ENCODE data around the gene SAPCD1. TPM values are rescaled to one million over a fixed set of nuclear protein-coding genes. Genes with fewer than 3 reads are reported as not detected.
A peak's percentile ranks its signal among the peaks of the same experiment; 100 is the strongest.

SAPCD1 gene
- total RNA-seq, 1 experiment from 2014 or later: 3.2 TPM

DNA sequence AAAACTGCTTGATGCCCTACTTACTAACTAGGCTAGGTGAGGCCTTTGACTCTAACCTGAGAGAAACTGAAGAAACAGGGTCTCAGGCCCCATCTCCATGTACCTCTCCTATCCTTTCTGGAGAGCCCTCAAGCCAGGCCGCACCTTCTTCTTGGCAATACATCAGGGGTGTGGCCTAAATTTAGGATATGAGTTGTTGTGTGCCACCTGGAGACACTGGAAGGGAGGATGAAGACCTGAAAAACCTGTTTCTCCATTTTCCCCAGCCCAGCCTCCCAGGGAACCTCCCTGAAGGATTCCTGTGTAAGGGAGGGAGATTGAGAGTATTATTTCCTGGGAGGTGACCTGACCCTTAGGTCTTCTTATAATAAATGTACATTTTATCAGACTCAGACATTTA is 44.2 kb upstream of the SAPCD1 start:
- no peak overlapping the region for H3K27ac ChIP-seq (ENCODE audit: insufficient read length, low read depth, low read length)
- H3K4ac ChIP-seq (ENCODE audit: low read depth, low read length): no peak overlapping the region
- Mint-ChIP-seq H3K36me3 (ENCODE audit: insufficient read depth in 1 of 3, low read depth in 3 of 3) (no peaks in the 10 kb centered on the region), H3K27me3 (ENCODE audit: low read depth) (no peaks in the 10 kb centered on the region), H3K4me3 (0 out of 5 replicates have a peak overlapping the region, but pooled peaks of 1 of the 2 experiments have one; percentile 13), H3K27ac (peak overlapping the region in 1 of 3 experiments; percentile 90; a peak in 4 of 7 replicates), H3K9me3 (no peaks in the 10 kb centered on the region), H3K4me1 (peaks cover 34 to 44% of the 10 kb centered on the region in 2 experiments)
- peak; percentile 55 for DNase-seq
- no peak overlapping the region for H2BK20ac ChIP-seq (ENCODE audit: low read depth, low read length, poor library complexity, severe bottlenecking)
- H4K8ac ChIP-seq (replicated peaks; ENCODE audit: insufficient read length, low read depth, low read length): no peak overlapping the region
- H3K56ac ChIP-seq (ENCODE audit: insufficient read length, low read depth, low read length): no peak overlapping the region
- H3K18ac ChIP-seq (ENCODE audit: insufficient read length, low read depth, low read length): no peak overlapping the region
- H4K20me1 ChIP-seq (ENCODE audit: control insufficient read depth, insufficient read depth, insufficient read length): no peaks in the 10 kb centered on the region
- H3K23ac ChIP-seq (ENCODE audit: insufficient read length, low read depth, low read length): no peak overlapping the region
- no peaks in the 10 kb centered on the region for H3K9me3 ChIP-seq (ENCODE audit: control insufficient read depth, low read depth, low read length)
- H3K14ac ChIP-seq (ENCODE audit: insufficient read depth, low read length): no peak overlapping the region
- H3K27me3 ChIP-seq (ENCODE audit: insufficient read depth, low read length): no peaks in the 10 kb centered on the region
- no peaks in the 10 kb centered on the region for H3K23me2 ChIP-seq (ENCODE audit: insufficient read length, low read depth, low read length, poor library complexity, severe bottlenecking)
- no peak overlapping the region for H3T11ph ChIP-seq (ENCODE audit: low read length)
- no peak overlapping the region for H2AK5ac ChIP-seq (ENCODE audit: insufficient read length, low read length)
- H3K79me2 ChIP-seq (ENCODE audit: insufficient read depth, low read length): no peaks in the 10 kb centered on the region
- no peak overlapping the region for H2BK12ac ChIP-seq (ENCODE audit: insufficient read length, low read depth, low read length)
- no peak overlapping the region for H4K91ac ChIP-seq (ENCODE audit: insufficient read length, low read depth, low read length)
- H2BK5ac ChIP-seq (ENCODE audit: insufficient read length, low read length): no peak overlapping the region
- no peak overlapping the region for H2BK15ac ChIP-seq (ENCODE audit: low read depth, low read length)
- no peak overlapping the region for H2BK120ac ChIP-seq (ENCODE audit: low read depth, low read length, poor library complexity, severe bottlenecking)
- peaks cover 10% of the 10 kb centered on the region; the same call in 1 of the 2 replicates for H3K4me1 ChIP-seq (ENCODE audit: insufficient read depth, low read length)
- H2AFZ ChIP-seq (ENCODE audit: low read length): no peak overlapping the region
- TF ChIP-seq, protein P1, sequence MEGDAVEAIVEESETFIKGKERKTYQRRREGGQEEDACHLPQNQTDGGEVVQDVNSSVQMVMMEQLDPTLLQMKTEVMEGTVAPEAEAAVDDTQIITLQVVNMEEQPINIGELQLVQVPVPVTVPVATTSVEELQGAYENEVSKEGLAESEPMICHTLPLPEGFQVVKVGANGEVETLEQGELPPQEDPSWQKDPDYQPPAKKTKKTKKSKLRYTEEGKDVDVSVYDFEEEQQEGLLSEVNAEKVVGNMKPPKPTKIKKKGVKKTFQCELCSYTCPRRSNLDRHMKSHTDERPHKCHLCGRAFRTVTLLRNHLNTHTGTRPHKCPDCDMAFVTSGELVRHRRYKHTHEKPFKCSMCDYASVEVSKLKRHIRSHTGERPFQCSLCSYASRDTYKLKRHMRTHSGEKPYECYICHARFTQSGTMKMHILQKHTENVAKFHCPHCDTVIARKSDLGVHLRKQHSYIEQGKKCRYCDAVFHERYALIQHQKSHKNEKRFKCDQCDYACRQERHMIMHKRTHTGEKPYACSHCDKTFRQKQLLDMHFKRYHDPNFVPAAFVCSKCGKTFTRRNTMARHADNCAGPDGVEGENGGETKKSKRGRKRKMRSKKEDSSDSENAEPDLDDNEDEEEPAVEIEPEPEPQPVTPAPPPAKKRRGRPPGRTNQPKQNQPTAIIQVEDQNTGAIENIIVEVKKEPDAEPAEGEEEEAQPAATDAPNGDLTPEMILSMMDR (conservative IDR thresholded peaks at IDR 0.05): no peak
- H3K4me2 ChIP-seq (ENCODE audit: insufficient read depth, insufficient read length, low read length): no peak overlapping the region
- H3K9ac ChIP-seq (ENCODE audit: extremely low read depth, insufficient read length, low read length): no peak overlapping the region
- no peaks in the 10 kb centered on the region for H3K79me1 ChIP-seq (ENCODE audit: insufficient read depth, low read depth, low read length, poor library complexity, severe bottlenecking)
- H4K5ac ChIP-seq (ENCODE audit: insufficient read length, low read depth, low read length): no peak overlapping the region
- no CpG with 5 or more reads among the region's 1 CpG for WGBS (ENCODE audit: extremely low coverage, insufficient read length, low lambda C conversion rate)
